Fibroblast of the aortic adventitia (primary cell): ENCODE data around the gene SERINC2. TPM values are rescaled to one million over a fixed set of nuclear protein-coding genes. Genes with fewer than 3 reads are reported as not detected.
"Not testable (repeated sequence)": the region's sequence is repeated elsewhere in the genome, so short reads cannot be mapped to it uniquely, and the experiment has no call there.

Experiments used
- DNase-seq: peaks from one replicate; pipeline ENCODE4 v3.0.0-alpha.2; 2010; ENCODE audit warnings: low read depth
- H3K4me3 ChIP-seq: 2 replicates; pipeline ENCODE4 v1.5.1; 2011; ENCODE audit warnings: low read depth, mild to moderate bottlenecking, control low read depth, low read length, moderate library complexity
- total RNA-seq: library from RNA; depleted of rRNA; stranded (reverse); fragments of >200 nt; gene quantifications from 2 replicates; pipeline ENCODE4 v1.2.3, GENCODE V29; 2012; ENCODE audit warnings: low replicate concordance
- TF ChIP-seq, protein P1 (sequence below): IDR thresholded peaks from 2 replicates; pipeline ENCODE4 v1.5.1; 2011; ENCODE audit warnings: mild to moderate bottlenecking, low read length, control low read depth, inconsistent platforms; ENCODE audit not compliant: insufficient read depth

The SERINC2 gene
- total RNA-seq, 1 donor: 5.4 TPM

DNA sequence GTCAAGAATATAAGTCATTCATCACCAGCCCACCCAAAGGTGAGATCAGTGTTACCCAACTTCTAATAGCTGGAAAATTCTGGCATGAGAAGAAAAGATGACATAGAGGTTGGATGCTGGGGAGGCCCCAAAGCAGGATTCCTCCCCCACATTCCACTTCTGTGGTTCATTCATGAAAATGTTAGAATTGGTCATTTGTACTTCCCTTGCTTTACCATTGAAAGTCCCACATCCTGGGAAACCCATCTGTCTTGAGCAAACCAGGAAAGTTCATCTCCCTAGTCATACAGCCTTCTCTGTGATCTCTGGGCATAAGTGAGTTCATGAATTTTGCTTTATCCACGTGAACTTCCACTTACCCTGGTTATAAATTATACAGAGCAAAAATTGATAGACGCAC, 66.8 kb downstream of the SERINC2 start:
- no peak overlapping the region for H3K4me3 ChIP-seq
- no peak for DNase-seq
- TF ChIP-seq, protein P1, sequence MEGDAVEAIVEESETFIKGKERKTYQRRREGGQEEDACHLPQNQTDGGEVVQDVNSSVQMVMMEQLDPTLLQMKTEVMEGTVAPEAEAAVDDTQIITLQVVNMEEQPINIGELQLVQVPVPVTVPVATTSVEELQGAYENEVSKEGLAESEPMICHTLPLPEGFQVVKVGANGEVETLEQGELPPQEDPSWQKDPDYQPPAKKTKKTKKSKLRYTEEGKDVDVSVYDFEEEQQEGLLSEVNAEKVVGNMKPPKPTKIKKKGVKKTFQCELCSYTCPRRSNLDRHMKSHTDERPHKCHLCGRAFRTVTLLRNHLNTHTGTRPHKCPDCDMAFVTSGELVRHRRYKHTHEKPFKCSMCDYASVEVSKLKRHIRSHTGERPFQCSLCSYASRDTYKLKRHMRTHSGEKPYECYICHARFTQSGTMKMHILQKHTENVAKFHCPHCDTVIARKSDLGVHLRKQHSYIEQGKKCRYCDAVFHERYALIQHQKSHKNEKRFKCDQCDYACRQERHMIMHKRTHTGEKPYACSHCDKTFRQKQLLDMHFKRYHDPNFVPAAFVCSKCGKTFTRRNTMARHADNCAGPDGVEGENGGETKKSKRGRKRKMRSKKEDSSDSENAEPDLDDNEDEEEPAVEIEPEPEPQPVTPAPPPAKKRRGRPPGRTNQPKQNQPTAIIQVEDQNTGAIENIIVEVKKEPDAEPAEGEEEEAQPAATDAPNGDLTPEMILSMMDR: no peak

DNA sequence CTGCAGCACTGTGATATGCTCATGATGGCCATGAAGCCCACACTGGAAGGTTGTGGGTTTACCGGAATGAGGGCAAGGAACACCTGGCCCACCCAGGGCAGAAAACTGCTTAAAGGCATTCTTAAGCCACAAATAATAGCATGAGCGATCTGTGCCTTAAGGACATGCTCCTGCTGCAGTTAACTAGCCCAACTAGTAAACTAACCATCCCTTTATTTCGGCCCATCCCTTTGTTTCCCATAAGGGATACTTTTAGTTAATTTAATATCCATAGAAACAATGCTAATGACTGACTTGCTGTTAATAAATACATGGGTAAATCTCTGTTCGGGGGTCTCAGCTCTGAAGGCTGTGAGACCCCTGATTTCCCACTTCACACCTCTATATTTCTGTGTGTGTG, 67.4 kb downstream of the SERINC2 start:
- DNase-seq, H3K4me3 ChIP-seq: not testable (repeated sequence)

DNA sequence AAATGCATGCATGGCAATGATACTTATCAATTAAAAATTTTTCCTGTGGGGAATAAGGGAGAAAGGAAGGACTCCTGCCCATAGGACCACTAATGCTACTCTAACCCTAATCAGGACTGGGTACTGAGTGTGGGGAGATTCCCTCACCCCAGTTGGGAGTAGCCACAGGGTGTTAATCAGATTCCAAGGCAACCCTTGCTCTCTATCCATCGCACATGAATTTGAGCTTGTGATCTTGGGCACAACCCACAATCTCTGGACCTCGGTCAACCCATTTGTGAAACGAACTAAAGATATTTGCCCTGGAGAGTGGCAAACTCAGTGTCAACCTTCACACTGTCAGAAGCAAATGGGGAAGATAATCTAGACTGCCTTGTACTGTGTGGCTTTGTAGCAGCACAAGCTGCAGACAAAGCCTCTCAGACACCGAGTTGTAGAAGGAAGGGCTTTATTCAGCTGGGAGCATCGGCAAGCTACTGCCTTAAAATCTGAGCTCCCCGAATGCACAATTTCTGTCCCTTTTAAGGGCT, 69.5 kb downstream of the SERINC2 start:
- no peak overlapping the region for H3K4me3 ChIP-seq
- DNase-seq: no peak
- TF ChIP-seq, protein P1: no peak

DNA sequence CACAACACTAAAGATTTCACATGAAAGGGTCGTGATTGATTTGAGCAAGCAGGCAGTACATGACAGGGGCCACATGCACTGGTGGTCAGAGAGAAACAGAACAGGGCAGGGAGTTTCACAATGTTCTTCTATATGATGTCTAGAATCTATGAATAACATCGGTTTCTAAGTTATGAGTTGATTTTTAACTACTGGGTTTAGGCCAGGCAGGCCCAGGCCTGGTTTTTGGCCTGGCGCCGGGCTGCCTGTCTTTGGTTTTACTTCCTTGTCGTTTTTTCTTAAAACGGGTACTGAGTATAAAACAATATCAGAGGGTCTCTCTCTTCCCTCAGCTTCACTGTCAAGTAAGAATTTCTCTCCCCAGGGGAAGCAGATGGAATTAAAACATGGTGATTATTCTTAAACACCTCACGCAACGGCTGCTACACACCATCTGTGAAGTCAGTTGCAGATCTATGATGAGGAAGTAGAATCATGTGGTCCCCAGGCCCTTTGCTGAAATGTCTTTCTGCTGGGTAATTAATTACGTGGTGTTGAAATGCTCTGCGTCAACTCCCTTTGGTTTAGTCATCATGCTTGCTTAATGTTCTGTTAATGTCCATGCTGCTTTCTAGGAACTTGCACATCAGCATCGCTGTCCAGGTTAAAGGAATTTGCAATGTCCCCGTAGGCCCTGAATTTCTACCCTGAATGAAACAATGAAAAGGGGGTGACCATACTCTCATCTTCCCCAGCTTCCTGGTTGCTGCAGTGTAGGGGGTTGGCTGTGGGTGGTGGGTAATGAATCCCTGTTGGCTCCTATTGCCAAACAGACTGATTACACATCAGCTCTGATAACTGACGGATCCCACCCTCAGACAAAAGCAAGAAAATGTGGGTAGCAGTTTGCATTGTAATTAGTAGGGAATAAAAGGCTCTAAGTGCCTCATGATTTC, 70.3 kb downstream of the SERINC2 start:
- DNase-seq: peak; percentile 97
- H3K4me3 ChIP-seq: no peak overlapping the region
- TF ChIP-seq, protein P1: no peak

Other genes with a start within 250 kb of the SERINC2 start
- 0.36 TPM in 1 of 2 replicates, not detected in the other for gene NKAIN1, start 173.3 kb upstream of the SERINC2 start, total RNA-seq
- gene SNRNP40, start 116.4 kb upstream of the SERINC2 start, total RNA-seq: 50.3 and 112 TPM in 2 replicates
- gene ZCCHC17, start 116.2 kb upstream of the SERINC2 start, total RNA-seq: 11.4 and 39.9 TPM in 2 replicates
- gene FABP3, start 40.1 kb upstream of the SERINC2 start, total RNA-seq: 44.2 and 60.6 TPM in 2 replicates
- 1.2 and 99.8 TPM in 2 replicates for gene TINAGL1, start 163.3 kb downstream of the SERINC2 start, total RNA-seq
- 0.18 TPM in 1 of 2 replicates, not detected in the other for gene HCRTR1, start 204.5 kb downstream of the SERINC2 start, total RNA-seq
- gene PEF1, start 231.7 kb downstream of the SERINC2 start, total RNA-seq: 33.3 and 59.8 TPM in 2 replicates